GM23248 (cell line): ENCODE measurements around the gene ATP1A2. TPM values are rescaled to one million over a fixed set of nuclear protein-coding genes. Genes with fewer than 3 reads are reported as not detected.

ENCODE experiments used
- DNase-seq: peaks from one replicate; pipeline ENCODE4 v3.0.0-alpha.2; 2015
- H2AFZ ChIP-seq: fragments of 200-600 bp; sonication (generic); 2 replicates; pipeline ENCODE4 v1.6.1; 2016; ENCODE audit warnings: antibody characterized with exemption
- H3F3A ChIP-seq: fragments of 200-600 bp; sonication (generic); 2 replicates; pipeline ENCODE4 v1.6.1; 2016; ENCODE audit warnings: mild to moderate bottlenecking, antibody characterized with exemption, mixed run types; ENCODE audit not compliant: insufficient read depth
- H3K27ac ChIP-seq: fragments of 200-600 bp; sonication (generic); 2 replicates; pipeline ENCODE4 v1.5.1; 2016; ENCODE audit warnings: mild to moderate bottlenecking
- H3K27me3 ChIP-seq: fragments of 200-600 bp; sonication (generic); replicated peaks from 2 replicates; pipeline ENCODE4 v1.6.1; 2016; ENCODE audit warnings: mild to moderate bottlenecking; ENCODE audit not compliant: insufficient read depth
- H3K36me3 ChIP-seq: fragments of 200-600 bp; sonication (generic); 2 replicates; pipeline ENCODE4 v1.6.1; 2016; ENCODE audit warnings: low read depth, mild to moderate bottlenecking
- H3K4me1 ChIP-seq: fragments of 200-600 bp; sonication (generic); 2 replicates; pipeline ENCODE4 v1.6.1; 2016; ENCODE audit warnings: mild to moderate bottlenecking; ENCODE audit not compliant: insufficient read depth
- H3K4me2 ChIP-seq: fragments of 200-600 bp; sonication (generic); one replicate; pipeline ENCODE4 v1.6.1; 2016; ENCODE audit warnings: mild to moderate bottlenecking; ENCODE audit not compliant: unreplicated experiment
- H3K4me3 ChIP-seq: fragments of 200-600 bp; sonication (generic); 2 replicates; pipeline ENCODE4 v1.5.1; 2016; ENCODE audit warnings: mild to moderate bottlenecking
- H3K79me2 ChIP-seq: fragments of 200-600 bp; sonication (generic); 2 replicates; pipeline ENCODE4 v1.6.1; 2016; ENCODE audit warnings: mild to moderate bottlenecking; ENCODE audit not compliant: insufficient read depth
- H3K9ac ChIP-seq: fragments of 200-600 bp; sonication (generic); 2 replicates; pipeline ENCODE4 v1.6.1; 2016; ENCODE audit warnings: mild to moderate bottlenecking
- H3K9me2 ChIP-seq: fragments of 200-600 bp; sonication (generic); 2 replicates; pipeline ENCODE4 v1.6.1; 2016; ENCODE audit warnings: mixed run types, mild to moderate bottlenecking, moderate library complexity; ENCODE audit not compliant: insufficient read depth
- H3K9me3 ChIP-seq: fragments of 200-600 bp; sonication (generic); one replicate; pipeline ENCODE4 v1.6.1; 2017; ENCODE audit warnings: low read depth
- H4K20me1 ChIP-seq: fragments of 200-600 bp; sonication (generic); 2 replicates; pipeline ENCODE4 v1.6.0; 2016; ENCODE audit not compliant: insufficient read depth
- EZH2 ChIP-seq: fragments of 200-600 bp; sonication (generic); IDR thresholded peaks from 2 replicates; pipeline ENCODE4 v1.6.1; 2018; ENCODE audit warnings: antibody characterized with exemption, mild to moderate bottlenecking; ENCODE audit not compliant: insufficient read depth, poor library complexity, severe bottlenecking
- EZH2phosphoT487 ChIP-seq: fragments of 200-600 bp; sonication (generic); IDR thresholded peaks from 2 replicates; pipeline ENCODE4 v1.6.1; 2018; ENCODE audit warnings: antibody characterized with exemption, moderate library complexity, mild to moderate bottlenecking, low read depth; ENCODE audit not compliant: insufficient read depth
- WGBS, 2 experiments: methylation state at CpG; one replicate each; pipeline ENCODE4 v1.1.6; 2015 to 2017; ENCODE audit warnings: low lambda C conversion rate in 2 of 2, low coverage in 1 of 2; ENCODE audit errors: missing lambda C conversion rate in 2 of 2; 5-methylcytosine and 5-hydroxymethylcytosine counted together
- in situ Hi-C: fragments of 300-500 bp; cut with MboI; formaldehyde crosslinking; loops from 2 replicates; pipeline ENCODE4 v1.15.0; 2020
- polyA plus RNA-seq: library from polyadenylated mRNA; unstranded; fragments of >200 nt; fragmentation: Nextera tagmentation; extraction: Ambion mirVana; gene quantifications from 2 replicates; pipeline ENCODE4 v1.2.1, GENCODE V29; 2016
- total RNA-seq: library from RNA; depleted of rRNA; stranded (reverse); fragments of >200 nt; shearing (Covaris generic); gene quantifications from 2 replicates; pipeline ENCODE4 v1.2.3, GENCODE V29; 2014

ATP1A2 gene
- total and polyA plus RNA-seq, 2 experiments from 2014 or later, result 0.11 to 0.14 TPM

- peaks cover 11% of the 10 kb centered on the region for H3F3A ChIP-seq
- TF ChIP-seq EZH2phosphoT487, result no peak
- no peak for TF ChIP-seq EZH2
- H2AFZ ChIP-seq, result no peak overlapping the region
- H3K9me3 ChIP-seq, result no peaks in the 10 kb centered on the region
- H3K9ac ChIP-seq, result no peak overlapping the region
- H3K9me2 ChIP-seq, result no peaks in the 10 kb centered on the region
- WGBS, 2 experiments, result 87 to 91% methylated on average over 3 of the region's 3 CpGs
- no peak overlapping the region for H3K4me3 ChIP-seq
- no peak for DNase-seq
- no peaks in the 10 kb centered on the region for H3K79me2 ChIP-seq
- H3K36me3 ChIP-seq, result no peaks in the 10 kb centered on the region
- peaks cover 35% of the 10 kb centered on the region for H3K4me1 ChIP-seq
- no peaks in the 10 kb centered on the region for H4K20me1 ChIP-seq
- H3K27me3 ChIP-seq, result no peaks in the 10 kb centered on the region
- no peak overlapping the region for H3K27ac ChIP-seq
- in situ Hi-C loops, result no loop called here
- H3K4me2 ChIP-seq, result no peak overlapping the region
Measured at GRCh38 chr1:160129558-160129957, 14.0 kb downstream of the ATP1A2 start.

DNA sequence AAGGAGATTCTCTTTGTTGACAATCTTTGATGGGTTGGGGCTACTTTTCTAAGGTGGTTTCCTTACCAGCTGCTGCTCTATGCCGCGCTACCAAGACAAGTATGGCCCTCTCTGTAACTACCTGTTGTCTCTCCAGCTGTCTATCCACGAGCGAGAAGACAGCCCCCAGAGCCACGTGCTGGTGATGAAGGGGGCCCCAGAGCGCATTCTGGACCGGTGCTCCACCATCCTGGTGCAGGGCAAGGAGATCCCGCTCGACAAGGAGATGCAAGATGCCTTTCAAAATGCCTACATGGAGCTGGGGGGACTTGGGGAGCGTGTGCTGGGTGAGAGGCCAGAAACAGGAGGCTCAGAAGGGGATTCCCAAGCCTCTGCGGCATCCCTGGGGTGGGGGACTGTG, 14.4 kb downstream of the ATP1A2 start:
- TF ChIP-seq EZH2phosphoT487 (no peak), EZH2 (no peak)
- DNase-seq, result no peak
- Histone ChIP-seq H3K36me3 (no peaks in the 10 kb centered on the region), H3K4me2 (no peak overlapping the region), H3K4me1 (peaks cover 31% of the 10 kb centered on the region), H3K4me3 (no peak overlapping the region), H4K20me1 (no peaks in the 10 kb centered on the region), H2AFZ (no peak overlapping the region), H3F3A (peaks cover 11% of the 10 kb centered on the region), H3K27ac (no peak overlapping the region), H3K79me2 (no peaks in the 10 kb centered on the region), H3K9ac (no peak overlapping the region), H3K9me2 (no peaks in the 10 kb centered on the region), H3K9me3 (no peaks in the 10 kb centered on the region), H3K27me3 (no peaks in the 10 kb centered on the region)
- WGBS, 2 experiments, result 82 to 84% methylated on average over 11 of the region's 11 CpGs
- in situ Hi-C loops, result no loop called here

DNA sequence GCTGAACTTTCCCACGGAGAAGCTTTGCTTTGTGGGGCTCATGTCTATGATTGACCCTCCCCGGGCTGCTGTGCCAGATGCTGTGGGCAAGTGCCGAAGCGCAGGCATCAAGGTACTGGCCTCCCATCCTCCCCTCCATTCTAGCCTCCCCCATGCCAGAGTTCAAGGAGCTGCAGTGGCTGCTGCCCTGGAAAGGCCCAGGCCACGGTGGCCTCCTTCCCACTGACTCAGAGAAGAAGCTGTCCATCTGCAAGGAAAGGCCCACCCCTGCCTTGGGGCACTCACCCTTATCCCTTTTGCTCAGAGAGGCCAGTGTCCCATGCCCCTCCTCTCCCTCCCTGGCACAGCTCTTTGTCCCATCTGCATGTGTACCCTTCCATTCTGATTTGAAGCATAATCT, 14.9 kb downstream of the ATP1A2 start:
- Histone ChIP-seq H3K27ac (no peak overlapping the region), H3K4me2 (no peak overlapping the region), H3K9me2 (no peaks in the 10 kb centered on the region), H3K9ac (no peak overlapping the region), H3K9me3 (no peaks in the 10 kb centered on the region), H3F3A (peaks cover 6% of the 10 kb centered on the region), H2AFZ (no peak overlapping the region), H3K36me3 (no peaks in the 10 kb centered on the region), H3K4me3 (no peak overlapping the region), H3K4me1 (peaks cover 26% of the 10 kb centered on the region), H4K20me1 (no peaks in the 10 kb centered on the region), H3K27me3 (no peaks in the 10 kb centered on the region), H3K79me2 (no peaks in the 10 kb centered on the region)
- no peak for DNase-seq
- WGBS, 2 experiments, result 80 to 86% methylated on average over 5 of the region's 5 CpGs
- TF ChIP-seq EZH2phosphoT487 (no peak), EZH2 (no peak)
- in situ Hi-C loops, result no loop called here

GRCh38 chr1:160130939-160131338, 15.4 kb downstream of the ATP1A2 start:
- 77 to 89% methylated on average over 1 of the region's 1 CpG for WGBS, 2 experiments
- Histone ChIP-seq H3K27me3 (no peaks in the 10 kb centered on the region), H3K27ac (no peak overlapping the region), H3K9ac (no peak overlapping the region), H2AFZ (no peak overlapping the region), H3K9me3 (no peaks in the 10 kb centered on the region), H3K4me3 (no peak overlapping the region), H3K79me2 (no peaks in the 10 kb centered on the region), H3K4me2 (no peak overlapping the region), H3K4me1 (peaks cover 21% of the 10 kb centered on the region), H3K9me2 (no peaks in the 10 kb centered on the region), H4K20me1 (no peaks in the 10 kb centered on the region), H3K36me3 (no peaks in the 10 kb centered on the region), H3F3A (peaks cover 1% of the 10 kb centered on the region; the same call in 1 of the 2 replicates)
- TF ChIP-seq EZH2 (no peak), EZH2phosphoT487 (no peak)
- no peak for DNase-seq
- in situ Hi-C loops, result no loop called here
